Right hindlimb (tissue), 1 donor: ENCODE results near the gene CASZ1.

Experiments
- DNase-seq: peaks from one replicate; pipeline ENCODE4 v3.0.0-alpha.2; 2018

Gene CASZ1

DNA sequence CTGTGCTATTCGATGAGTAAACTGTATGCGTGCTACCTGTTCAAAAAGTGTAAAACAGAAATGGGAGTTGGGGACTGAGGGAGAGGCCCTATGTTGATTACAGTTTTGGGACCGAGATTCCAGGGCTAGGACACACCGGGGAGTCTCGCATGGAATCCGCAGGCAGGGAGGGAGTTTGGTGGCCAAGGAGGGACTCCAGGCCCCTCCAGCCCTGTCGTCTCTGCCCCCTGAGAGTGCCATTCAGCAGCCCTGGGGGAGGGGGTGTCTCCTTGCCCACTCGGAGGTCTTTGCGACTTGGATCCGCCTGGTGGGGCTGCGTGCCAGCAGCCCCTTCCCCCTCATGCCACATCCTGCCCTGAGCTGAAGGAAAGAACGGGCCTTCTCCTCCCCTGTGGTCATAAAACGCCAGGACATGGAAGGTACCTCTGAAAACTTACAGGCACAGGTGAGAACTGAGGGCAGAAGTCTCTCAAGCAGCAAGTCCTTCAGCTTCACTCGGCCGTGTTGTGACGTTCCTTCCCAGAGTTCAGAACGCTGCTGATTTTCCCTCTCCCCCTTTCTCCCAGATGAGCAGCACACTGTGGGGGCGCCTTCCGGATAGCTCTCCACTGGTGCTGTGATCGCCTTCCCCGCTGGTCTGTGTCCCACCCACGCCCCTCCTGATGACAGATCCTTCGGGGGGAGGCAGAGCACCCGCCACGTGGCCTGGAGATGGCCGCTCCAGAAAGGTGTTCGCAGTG, 180.3 kb downstream of the CASZ1 start:
- no peak for DNase-seq

DNA sequence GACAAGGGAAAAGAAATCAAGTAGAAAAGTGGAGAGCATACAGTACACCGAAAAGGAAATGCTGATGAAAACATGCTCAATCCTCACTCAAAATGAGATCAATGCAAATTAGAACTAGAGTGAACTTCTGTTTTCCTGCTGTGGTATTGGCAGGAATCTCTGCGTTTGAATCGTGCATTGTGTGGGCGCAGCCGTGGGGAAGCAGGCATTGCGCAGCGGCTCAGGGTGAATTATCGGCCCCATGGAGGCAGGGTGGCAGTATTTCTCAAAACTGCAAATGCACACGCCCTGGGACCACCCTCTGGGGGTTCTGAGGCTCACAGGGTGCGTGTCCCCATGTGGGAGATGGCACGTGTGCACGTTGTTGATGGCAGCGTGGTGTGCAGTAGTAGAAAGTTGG, 181.1 kb downstream of the CASZ1 start:
- DNase-seq, result no peak

DNA sequence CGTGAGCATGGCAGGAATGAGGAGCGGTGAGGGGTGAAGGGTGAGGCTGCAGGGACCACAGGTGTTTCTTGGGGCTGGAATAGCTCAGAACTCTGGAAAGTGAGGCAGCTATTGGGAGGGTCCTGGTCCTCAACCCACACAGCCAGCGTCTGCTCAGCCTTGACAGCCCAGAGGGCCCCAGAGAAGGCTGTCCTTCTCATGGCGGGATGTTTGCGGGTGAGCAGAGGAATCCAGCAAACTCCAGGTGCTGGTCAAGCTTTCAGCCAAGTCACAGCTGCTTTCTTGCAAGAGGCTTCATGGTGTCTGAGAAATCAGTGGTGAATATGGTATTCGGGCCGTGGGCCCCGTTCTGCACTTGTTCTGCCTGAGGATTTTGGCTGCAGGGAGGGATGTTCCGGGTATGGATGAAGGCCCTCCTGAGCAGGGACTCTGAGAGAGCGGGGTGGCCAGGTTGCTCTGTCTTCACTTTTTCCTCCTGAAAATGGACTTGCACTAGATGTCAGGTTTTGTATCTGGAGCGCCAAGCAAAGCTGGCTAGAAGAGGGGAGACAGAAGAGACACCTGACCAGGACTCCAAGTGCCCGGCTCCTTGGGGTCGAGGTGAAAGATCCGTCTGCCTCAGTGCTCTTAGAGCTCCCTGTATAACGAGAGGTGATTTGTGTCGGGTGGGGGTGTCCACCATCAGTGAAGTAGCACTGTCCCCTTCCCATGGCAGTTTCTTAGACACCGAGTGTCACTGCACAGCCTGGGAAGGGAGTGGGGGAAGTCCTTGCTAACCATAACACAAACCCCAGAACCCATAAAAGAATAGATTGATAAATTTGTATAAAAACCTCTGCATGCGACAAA, 181.8 kb downstream of the CASZ1 start:
- DNase-seq, result no peak

DNA sequence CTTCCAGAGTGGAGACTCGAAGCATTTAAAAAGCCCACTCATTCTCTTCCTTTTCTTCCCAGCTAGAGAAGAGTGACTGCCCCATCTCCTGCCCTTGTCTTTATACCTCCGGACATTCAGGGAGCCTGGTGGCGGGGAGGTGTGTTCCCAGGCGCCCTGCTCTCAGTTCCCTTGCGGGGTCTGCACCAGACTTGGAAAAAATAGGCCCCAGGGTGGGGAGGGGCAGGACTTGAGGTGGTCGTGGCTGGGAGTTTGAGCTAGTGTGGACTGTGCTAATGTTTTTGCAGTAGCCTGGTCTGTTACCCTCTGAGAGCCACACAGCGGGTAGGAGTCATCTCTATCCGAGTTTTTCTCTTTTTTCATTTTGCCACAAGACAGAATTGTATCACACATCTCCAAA, 182.6 kb downstream of the CASZ1 start:
- no peak for DNase-seq

DNA sequence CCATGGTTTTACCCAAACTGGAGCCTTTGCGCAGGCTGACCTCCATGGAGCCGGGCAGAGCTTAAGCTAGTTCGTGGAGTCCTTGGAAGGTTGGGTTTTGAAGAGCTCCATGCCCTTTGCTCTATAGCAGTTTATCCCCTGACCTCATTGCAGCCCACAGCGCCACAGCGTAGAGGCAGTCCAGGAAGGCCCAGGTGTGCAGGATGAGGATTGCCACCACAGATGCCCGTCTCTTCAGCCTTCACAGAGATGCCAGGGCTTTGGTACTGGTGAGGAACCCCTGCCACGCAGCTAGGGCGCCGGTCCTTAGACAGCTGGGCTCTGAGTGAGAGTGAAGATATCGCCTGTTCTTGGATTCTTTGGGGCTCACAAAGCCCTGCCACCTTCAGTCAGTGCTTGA, 183.1 kb downstream of the CASZ1 start:
- DNase-seq, result no peak

DNA sequence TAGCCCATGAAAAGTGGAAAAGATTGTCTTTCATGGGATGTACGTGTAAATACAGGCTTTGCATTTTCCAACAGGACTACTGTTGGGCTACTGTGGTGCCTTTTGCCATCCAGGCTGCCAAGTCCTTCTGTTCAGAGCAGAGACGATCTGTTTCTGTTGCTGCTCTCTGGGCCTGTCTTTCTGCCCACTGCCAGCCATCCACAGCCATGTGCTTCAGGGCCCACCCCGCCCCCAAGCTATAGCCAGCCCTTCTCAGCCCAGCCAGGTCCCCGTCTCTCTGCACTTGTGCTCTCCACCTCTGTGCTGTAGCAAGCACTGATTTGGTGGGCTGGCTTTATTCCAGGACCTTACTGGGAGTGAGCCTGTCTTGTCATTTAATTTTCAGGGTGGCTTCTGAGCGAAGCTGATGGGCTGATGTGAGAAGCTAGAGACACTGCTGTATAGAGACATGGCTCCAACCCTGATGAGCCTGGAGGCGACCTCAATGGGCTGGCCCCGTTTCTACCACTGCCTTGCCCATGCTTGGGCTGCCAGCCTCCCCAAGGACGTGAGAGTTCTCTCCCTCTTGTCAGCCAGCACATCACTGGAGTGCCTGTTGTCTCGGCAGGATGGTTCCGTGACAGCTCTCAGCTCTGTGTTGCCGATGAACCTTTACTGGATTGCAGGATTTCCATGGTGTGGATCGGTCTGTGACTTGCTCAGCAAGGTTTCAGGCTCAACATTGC, 183.8 kb downstream of the CASZ1 start:
- no peak for DNase-seq

DNA sequence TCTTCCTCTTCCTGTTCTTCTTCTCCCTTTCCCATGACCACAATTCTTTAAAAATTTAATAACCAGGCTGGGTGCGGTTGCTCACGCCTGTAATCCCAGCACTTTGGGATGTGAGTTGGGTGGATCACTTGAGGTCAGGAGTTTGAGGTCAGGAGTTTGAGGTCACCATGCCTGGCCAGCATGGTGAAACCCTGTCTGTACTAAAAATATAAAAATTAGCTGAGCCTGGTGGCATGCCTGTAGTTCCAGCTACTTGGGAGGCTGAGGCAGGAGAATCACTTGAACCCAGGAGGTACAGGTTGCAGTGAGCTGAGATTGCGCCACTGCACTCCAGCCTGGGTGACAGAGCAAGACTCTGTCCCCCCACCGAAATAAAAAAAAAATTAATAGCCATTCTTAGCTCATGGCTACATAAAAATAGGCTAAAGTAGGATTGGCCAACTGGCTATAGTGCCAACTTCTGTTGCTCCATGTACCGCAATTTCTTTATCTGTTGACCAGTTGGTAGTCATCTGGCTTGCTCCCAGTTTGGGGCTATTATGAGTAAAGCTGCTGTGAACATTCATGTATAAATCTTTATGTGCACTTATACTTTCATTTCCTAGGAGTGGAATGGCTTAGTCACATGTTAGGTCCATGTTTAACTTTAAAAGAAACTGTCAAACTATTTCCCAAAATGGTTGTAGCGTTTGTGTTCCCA, 185.4 kb downstream of the CASZ1 start:
- DNase-seq, result no peak

DNA sequence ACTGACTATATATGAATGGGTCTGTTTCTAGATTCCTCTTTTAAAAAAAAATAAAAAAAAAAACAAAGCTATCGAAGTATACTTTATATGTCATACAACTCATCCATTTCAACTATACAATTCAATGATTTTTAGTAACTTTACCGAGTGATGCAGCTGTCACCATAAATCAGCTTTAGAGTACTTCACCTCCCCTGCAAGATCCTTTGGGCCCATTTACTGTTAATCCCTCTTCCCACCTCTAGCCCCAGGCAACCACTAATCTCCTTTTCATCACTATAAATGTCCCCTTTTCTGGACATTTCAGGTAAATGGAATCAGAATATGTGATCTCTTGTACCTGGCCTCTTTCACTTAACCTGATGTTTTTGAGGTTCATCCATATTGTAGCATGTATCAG, 187.8 kb downstream of the CASZ1 start:
- DNase-seq, result no peak

DNA sequence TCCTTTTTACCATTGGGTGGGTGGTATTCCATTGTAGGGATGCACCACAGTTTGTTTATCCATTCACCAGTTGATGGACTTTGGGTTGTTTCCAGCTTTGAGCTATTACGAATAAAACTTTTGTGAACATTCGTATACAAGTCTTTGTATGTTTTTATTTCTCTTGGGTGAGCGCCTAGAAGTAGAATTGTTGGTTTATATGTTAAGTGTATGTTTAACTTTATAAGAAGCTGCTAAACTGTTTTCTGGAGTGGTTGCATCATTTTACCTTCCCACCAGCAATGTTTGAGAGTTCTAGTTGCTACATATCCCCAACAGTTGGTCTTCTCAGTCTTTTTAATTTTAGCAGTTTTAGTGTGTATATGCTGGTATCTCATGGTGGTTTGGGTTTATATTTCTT, 189.2 kb downstream of the CASZ1 start:
- no peak for DNase-seq

DNA sequence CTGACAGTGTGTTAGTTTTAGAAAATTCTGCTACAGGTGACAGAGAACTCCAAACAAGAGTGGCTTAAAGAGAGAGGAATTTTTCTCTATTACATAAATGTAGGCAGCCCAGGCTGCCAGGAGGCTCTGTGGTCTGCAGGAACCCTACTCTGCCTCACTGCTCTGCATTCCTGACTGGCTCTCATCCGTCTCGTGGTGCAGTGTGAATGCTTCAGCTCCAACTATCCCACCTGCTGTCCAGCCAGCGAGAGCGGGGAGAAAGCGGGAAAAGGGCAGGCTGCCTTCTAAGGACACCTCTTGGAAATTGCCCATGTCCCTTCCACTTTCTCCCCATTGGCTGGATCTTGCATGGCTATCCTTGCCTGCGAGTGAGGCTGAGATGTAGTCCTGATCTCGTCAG, 190.4 kb downstream of the CASZ1 start:
- DNase-seq, result no peak

DNA sequence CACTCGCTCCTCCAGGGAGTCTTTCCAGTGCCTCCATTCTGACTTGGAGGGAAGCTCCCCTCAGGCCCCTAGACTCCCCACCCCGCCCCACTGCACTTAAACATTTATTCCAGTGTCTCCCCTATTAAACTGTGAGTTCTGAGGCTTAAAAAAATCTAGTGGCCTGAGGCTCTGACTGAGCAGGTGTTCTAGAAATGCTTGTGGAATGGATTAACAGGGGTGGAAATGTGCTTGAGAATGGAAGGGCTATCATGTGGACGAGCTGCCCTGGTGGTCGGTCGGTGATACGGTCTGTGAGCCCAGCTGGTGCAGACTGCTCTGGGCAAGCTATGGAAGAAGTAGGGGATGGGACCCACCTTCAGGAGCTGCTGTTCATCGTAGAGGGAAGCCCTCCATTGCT, 191.5 kb downstream of the CASZ1 start:
- DNase-seq, result no peak

DNA sequence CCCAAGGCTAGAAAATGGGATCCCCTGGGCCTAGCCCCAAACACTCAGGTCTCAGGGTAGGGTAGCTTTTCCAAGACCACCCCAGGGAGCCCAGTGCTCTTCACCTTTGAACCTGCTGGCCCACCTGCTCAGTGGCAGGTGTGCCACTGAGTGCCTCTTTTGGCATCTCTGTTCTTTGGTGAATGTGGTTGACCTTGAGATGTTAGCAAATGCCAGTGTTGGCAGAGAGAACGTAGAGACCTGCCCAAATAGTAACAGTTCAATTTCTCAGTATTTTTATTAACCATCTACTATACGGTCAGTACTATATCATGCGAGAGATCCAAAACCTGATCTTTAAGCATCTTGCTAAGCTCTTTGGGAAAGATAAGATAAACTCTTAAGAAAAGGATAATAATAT, 193.5 kb downstream of the CASZ1 start:
- no peak for DNase-seq

DNA sequence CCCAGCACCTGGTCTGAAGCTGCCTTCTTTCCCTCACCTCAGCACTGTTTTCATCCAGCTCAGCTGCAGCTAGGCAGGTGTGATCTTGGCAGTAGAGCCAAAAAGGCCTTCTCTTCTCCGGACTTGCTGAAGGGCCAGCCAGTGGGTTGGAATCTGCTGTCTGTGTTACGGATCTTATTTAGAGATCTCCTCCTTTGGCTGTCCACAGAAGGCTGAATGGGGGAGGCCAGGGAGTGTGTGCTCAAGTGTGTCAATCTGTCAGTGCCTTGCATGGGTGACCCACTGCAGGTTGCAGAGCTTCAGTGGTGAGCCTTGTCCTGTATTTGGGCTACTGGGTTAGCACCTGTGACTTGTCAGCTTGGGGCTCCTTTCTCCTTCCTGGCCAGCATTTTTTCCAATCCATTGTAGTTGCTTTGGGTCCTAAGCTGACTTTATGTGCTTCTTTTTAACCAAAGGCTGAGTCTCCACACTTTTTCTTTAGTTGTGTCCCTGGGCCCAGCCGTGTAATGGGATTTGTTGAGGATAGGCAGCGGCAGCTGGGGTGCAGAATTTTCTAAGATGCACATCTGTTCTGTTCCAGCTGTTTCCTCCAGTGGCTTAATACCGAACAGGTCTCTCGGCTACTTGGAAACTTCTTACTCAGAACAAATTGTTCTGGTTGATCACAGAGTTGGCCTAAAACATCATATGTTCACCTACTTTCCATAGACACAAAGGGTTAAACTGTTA, 194.9 kb downstream of the CASZ1 start:
- peak; percentile 45 for DNase-seq

DNA sequence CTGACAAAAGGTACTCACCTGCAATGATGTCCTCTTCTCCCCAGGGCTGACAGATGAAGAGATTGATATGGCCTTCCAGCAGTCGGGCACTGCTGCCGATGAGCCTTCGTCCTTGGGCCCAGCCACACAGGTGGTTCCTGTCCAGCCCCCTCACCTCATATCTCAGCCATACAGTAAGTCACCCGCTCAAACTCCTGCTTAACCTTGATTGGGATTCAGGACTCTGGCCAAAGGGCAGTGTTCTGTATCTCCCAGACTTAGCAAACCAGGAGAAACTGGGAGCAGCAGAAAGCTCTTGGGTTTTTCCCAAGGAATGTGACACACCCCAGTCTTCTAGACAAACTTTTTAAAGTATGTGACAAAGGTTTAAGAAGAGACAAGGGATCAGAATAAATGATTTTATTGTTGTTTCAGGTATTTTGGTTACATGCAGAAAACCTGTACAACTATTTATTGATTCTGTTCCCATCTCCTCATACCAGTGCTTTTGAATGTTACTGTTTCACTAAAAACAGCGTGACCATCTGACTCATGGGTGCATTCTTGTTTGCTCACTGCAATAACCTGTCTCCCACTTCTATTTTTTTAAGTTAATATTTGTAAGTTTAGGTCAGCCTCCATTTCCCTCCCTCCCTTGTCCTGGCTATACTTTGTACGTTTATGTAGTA, 197.1 kb downstream of the CASZ1 start:
- DNase-seq, result no peak

DNA sequence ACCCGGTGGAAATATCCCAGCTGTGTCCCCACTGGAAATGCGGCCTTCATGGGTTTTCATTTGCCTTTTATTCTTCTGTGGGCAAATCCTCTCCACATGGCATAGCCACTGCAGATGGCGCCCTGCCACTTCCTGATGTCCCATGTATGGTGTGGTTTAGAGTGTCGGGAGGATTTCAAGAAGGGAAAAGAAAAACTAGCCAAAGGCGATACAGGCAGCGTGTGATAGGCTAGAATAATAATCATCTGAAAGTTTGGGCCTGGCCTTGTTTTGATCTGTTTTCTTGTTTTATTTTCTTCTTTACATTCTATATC, 198.1 kb downstream of the CASZ1 start:
- DNase-seq, result peak; percentile 63

DNA sequence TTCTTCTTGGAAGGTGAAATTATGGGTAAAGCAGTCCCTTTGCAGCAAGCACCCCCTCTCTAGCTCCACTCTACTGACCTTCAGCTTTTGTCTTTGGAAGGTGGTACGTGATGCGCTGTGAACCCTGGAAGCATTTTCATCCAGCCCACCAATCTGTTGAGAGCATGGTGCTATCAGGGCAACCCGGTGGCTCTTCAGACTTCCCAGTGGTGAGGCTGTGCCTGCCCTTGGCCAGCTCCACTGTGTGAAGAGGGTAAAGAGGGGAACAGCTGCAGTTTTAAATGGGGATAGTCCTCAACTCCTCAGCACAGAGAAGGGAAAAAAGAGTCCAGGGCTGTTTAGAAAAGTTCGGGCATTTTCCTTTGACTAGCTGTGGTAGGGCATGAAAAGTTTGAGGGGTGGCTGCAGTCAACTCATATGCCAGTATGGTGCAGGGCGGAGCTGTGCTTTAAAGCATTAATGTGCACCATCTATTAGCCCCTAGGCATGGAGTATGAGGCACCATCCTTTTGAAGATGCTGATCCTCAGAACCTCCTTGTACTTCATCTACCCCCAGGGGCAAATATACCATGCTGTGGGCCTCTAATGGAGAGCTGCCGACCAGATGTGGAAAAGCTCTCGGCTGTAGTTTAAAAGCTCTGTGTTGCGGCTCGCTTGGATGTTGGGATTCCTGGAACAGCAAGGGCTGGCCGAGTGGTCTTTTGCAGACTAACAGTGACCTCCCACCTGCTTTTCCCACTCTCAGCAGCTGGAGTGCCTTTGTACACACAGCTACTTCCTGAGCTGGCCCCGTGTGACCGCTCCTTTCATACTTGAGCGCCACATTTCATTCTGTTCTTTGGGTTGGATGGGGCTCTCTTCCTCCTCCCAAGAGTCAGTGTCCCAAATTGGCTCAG, 198.7 kb downstream of the CASZ1 start:
- peak; percentile 49 for DNase-seq

DNA sequence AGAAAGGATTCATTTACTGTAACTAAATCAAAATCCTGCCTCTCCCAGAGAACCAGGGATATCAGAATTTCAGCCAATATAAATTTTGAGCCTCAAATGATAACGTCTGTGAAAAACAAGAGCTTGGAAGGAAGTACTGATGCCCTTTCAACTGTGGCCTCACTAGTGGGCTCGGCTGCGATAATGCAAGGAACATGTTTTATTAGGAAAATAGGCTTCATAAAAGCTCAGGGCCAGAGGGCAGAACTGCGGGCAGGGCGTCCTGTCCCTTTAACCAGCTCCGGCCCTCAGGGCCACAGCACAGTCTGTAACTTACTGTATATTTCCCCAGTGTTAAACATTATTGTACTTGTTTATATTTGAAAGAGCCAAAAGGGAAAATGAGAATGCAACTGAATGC, 199.7 kb downstream of the CASZ1 start:
- no peak for DNase-seq

DNA sequence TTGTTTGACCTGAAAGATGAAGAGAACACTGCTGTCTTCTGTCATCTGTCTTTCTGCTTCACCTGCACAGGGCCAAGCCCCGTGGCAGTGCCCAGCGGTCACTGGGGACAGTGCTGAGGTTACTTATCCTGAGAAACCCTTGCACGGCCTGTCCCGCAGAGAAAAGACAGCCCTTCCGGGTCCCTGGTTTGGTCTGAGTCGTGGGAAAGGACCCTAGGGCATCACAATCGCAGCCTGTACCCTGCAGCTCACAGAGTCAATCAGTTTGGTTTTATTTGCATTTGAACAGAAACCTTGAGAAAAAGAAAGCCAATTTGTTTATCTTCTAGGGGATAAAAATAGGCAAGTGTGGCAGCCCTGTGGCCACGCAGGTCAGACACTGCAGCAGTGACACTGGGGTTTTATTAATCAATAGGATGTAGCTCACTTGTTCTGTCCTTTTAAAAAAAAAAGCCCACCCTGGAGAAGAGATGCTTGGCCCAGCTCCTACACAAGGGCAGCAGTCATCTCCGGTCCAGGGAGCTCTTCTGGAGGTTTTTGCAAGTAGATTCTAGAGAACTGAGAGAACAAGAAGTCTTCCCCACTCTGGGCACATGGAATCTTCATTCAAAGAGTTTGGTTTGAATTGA, 201.7 kb downstream of the CASZ1 start:
- no peak for DNase-seq

DNA sequence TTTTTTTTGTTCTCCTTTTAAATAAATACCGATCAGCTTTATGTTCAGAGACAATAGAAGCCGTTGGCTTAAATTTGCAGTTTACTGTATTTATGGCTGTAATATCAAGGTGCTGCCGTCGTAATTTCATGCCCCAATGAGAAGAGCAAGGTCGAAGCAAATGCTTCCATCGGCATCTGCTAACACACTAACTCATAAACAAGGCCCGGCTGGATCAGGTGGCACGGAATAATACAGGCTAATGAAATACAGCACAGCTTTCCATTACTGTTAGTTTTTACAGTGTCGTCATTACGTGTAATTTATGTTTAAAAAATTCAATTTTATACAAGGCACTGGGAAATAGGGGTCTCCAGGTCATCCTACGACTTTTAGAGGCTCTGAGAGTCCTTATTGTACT, 202.7 kb downstream of the CASZ1 start:
- no peak for DNase-seq

DNA sequence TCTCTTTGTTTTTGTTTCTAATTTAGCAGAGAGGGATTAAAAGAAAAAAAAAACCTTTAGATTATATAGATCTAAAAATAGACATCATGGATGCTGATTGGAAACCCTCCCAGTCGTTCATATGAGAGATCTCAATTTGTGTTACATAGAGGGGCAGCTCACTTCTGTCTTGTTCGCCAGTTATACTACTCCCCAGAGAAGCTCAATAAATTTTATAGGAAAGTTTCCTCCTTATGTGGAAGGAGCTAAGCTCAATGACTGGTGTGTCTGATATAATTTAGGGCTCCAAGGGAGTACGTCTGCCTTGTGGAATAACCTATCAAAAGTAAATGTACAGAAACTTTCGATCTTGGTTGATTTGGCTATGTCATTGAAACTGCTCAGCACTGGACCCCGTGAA, 204.1 kb downstream of the CASZ1 start:
- DNase-seq, result no peak
